GM08714 (cell line): ENCODE results near the gene DAPL1.

Source experiments
- H3K4me3 ChIP-seq: fragments of 200-500 bp; sonication (Bioruptor generic); 2 replicates; pipeline ENCODE4 v1.5.1; 2014; ENCODE audit warnings: mild to moderate bottlenecking, low read length, inconsistent platforms
- ZNF274 ChIP-seq: IDR thresholded peaks from 2 replicates; pipeline ENCODE4 v1.6.1; 2012; ENCODE audit warnings: mild to moderate bottlenecking, low read depth, low read length

DAPL1 gene

GRCh38 chr2:158772306-158773078 is 22.6 kb upstream of the DAPL1 start:
- no peak for TF ChIP-seq ZNF274
- H3K4me3 ChIP-seq, result no peak overlapping the region

DNA sequence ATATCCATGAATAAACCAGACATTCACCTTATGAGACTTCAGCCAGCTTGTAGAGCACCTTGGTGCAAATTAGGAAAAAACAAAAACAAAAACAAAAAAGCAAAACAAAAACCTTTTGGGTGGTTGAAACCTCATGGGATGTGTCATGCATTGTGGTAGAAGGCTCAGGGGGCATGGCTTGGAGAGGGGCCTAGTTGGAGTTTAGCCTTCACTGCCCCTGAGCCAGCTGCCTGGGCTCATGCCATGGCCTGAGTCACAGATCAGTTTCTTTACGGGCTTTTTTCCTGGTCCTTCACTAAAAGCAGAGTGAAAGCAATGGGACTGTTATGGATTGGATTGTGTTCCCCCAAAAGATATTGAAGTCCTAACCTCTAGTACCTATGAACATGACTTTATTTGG is 22.0 kb upstream of the DAPL1 start:
- no peak for TF ChIP-seq ZNF274
- no peak overlapping the region for H3K4me3 ChIP-seq

GRCh38 chr2:158774681-158775080 is 20.4 kb upstream of the DAPL1 start:
- no peak overlapping the region for H3K4me3 ChIP-seq
- no peak for TF ChIP-seq ZNF274

DNA sequence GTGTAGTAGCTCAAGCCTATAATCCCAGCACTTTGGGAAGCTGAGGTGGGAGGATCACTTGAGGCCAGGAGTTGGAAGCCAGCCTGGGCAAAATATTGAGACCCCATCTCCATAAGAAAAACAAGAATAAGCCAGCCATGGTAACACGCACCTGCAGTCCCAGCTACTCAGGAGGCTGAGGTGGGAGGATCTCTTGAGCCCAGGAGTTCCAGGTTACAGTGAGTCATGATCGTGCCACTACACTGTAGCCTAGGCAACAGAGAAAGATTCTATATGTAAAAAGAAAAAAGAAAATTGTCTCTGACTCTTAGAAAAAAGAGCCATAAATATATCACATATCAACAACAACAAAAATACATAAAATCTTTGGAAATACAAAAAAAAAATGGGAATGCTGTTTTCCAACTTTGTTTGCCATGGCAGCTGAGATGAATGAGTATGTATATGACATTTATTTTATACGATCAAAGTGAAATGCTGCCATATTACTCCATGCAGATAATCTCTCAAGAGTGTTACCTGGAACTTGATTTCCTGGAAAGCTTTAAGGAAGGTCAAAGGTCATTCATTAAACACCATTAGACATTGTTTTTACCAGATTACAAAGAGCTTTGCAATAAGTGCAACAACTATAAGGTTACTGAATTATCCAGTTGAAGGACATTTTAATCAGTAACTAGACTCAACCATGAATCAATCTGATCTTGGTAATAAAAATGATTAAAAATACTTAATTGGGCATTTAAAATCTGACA is 19.7 kb upstream of the DAPL1 start:
- no peak for TF ChIP-seq ZNF274
- no peak overlapping the region for H3K4me3 ChIP-seq

DNA sequence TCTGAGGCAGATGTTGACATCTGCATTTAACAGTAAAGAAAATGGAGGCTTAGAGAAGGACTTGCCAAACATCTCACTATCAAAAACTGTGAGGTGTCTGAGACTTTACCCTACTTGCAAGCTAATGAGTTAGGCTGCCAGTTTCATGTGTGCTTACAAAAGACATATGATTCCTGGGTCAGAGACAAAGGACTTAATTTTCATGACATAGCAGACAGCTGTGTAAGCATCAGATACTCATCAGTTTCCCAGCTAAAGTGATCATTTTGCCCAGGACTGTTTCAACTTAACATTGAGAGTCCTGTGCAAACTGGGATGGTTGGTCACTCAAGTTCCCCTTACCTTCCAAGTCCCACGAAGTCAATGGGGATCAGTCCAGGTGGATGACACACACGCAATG is 18.9 kb upstream of the DAPL1 start:
- H3K4me3 ChIP-seq, result no peak overlapping the region
- no peak for TF ChIP-seq ZNF274

DNA sequence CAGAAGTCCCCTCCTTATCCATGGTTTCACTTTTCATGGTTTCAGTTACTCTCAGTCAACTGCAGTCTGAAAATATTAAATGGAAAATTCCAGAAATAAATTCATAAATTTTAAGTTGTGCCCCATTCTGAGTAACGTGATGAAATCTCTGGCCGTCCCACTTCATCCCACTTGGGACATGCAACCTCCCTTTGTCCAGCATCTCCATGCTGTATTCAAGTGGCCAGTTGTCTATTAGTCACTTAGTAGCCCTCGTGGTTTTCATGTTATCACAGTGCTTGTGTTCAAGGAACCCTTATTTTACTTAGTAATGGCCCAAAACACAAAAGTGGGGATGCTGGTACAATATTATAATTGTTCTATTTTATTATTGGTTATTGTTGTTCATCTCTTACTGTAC is 18.0 kb upstream of the DAPL1 start:
- TF ChIP-seq ZNF274, result no peak

DNA sequence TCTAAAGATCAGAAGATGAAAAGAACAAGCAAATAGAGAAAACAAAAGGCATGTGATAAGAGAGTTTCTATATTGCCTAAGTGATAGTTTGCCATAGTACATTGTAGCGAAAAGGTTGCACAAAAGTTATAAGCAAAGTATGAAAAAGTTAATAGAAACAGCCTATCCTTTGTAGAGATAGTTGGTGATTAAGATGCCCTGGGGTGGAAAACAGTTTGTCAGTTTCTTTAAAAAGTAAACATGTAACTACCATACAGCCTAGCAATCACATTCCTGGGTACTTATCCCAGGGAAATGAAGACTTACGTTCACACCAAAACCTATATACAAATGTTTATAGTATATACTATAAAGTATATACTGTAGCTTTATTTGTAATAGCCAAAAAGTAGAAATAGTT is 16.9 kb upstream of the DAPL1 start:
- no peak overlapping the region for H3K4me3 ChIP-seq
- no peak for TF ChIP-seq ZNF274

More for the DNA sequence above, 18.0 kb upstream of the DAPL1 start:
- H3K4me3 ChIP-seq, result no peak overlapping the region

DNA sequence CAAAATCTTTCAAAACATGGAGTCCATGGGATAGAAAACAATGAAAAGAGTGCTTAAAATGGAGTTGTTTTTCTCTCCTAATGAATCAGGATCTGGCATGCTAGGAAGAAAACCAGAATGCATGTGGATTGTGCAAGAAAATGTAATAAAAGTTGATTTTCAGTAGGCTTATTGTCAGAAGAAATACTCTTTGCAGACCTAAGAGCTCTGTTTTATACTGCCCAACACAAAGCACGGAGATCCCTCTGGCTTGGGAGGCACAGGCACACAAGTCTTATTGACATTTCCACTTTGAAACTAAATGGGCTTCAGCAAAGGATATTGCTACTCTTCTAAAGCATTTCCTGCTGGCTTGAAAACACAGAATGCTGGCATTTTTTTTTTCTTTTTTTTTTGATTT is 15.5 kb upstream of the DAPL1 start:
- H3K4me3 ChIP-seq, result no peak overlapping the region
- TF ChIP-seq ZNF274, result no peak

- no peak for TF ChIP-seq ZNF274
- H3K4me3 ChIP-seq, result no peak overlapping the region
These were observed 13.7 kb upstream of the DAPL1 start for GRCh38 chr2:158781353-158781961.

- no peak overlapping the region for H3K4me3 ChIP-seq
- TF ChIP-seq ZNF274, result no peak
These were observed 13.0 kb upstream of the DAPL1 start for GRCh38 chr2:158782136-158782535.

DNA sequence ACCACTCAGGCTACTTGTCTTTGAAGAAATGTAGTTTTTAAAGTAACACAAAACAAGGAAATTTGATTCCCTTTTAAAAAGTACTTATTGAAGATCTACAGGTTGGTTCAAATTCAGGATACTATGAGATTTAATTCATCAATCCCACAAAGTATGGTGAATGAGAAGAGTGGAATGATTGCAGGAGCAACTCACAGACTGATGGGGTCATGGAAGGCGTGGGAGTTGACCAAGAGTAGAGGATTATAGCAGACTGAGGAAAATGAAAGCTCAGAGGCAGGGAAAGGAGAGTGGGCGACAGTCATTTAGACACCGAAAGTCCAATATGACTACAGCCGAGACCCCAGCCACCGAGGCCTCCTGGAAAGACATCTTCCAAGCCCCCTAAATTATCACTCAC is 12.5 kb upstream of the DAPL1 start:
- TF ChIP-seq ZNF274, result no peak

DNA sequence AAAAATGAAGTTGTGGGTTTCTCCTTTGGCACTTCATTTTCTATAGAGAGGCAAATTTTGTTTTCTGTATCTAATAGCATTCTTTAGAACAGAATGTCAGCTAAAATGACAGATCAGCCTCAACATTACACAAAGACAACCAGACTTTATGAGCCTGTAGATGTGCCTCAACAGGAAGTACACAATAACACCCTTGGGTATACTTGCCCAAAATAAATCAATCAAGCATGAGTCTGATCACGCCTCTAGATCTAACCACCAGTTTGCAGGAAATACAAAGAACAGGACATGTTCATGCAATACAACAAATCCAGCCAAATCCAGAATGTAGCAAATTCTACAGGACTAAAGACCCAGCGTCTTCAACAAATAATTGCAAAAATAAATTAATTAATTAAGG is 11.2 kb upstream of the DAPL1 start:
- no peak for TF ChIP-seq ZNF274
- H3K4me3 ChIP-seq, result no peak overlapping the region

More for the DNA sequence above, 12.5 kb upstream of the DAPL1 start:
- no peak overlapping the region for H3K4me3 ChIP-seq

DNA sequence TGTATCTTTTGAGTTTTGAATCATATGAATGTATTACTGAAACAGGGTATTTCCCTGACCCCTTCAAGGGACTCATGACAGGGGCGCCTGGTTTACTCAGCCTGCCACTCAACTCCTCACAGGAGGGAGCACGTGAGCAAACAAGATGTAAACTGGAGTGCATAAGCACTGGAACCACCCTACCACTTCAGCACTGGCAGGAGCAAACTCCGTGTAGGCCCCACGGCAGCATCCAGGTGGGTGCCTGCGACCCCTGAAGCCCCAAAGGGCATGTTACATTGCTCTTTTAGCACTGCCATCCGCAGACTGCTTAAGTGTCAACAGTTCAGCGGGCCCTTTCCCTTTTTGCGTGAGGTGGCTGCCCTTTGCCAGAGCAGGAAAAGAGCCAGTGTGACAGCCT is 8.2 kb upstream of the DAPL1 start:
- no peak for TF ChIP-seq ZNF274
- H3K4me3 ChIP-seq, result no peak overlapping the region

DNA sequence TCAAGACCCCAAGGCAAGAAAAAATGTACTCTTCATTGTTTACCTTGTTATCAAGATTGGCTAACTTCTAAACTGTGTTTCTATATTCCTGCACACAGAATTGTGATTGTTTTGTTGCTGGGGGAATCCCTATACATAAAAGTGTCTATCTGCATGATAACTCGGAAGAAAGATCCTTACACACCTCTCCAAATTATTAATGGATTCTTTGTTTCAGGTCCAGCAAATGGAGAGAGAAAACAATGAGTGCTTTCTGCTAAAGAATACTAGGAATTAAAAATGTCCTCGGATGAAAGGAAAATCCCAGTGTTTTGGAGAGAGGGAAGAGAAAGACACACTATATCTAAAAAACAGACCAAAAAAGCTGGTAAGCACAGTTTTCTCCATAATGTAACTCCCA is 6.2 kb upstream of the DAPL1 start:
- H3K4me3 ChIP-seq, result no peak overlapping the region
- TF ChIP-seq ZNF274, result no peak

DNA sequence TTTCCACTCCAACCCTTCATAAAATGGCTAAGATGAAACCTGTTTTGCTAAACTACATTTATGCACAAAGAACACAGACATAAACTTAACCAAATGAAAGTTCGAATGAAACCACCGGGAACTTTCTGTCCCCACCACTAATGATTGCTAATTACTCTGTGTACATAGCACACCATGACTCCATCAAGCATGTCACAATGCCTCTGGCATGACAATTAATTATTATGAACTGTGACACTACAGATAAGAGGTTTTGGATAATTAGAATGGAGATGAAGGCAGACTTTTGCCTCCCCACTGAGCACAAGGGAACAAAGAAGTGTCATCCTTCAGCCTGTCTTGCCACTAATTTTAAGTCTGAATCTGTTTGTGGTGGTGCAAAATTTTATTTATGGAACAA is 1.5 kb downstream of the DAPL1 start:
- no peak for TF ChIP-seq ZNF274
- H3K4me3 ChIP-seq, result no peak overlapping the region
